ENCODE results near the gene ITPR2. TPM values are rescaled to one million over a fixed set of nuclear protein-coding genes. Genes with fewer than 3 reads are reported as not detected.

Gene ITPR2
- polyA plus RNA-seq, 1 of the 3 experiments (the other 2 are of a cell fraction): 2.3 TPM

DNA sequence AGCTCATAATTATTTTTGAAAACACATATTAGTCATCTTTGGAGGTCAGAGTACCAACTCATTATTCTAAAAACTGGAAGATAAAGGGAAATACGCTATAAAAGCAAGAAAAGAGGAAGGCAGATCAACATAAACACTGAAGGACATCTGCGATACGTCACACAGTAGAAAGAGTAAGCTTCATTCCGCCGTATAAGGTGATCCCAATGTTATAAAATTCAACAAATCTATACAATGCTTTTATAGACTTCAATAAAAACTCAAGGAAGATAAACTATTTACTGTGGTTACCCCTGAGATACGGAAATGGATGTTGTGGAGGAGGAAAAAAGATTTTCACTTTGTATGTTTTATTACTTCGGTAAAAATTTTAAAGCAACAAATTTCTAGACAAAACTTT, 92.6 kb downstream of the ITPR2 start:
- TF ChIP-seq TCF12 (IDR thresholded peaks at IDR 0.05) (no peak), ELF1 (IDR thresholded peaks at IDR 0.05) (no peak), NFIC (IDR thresholded peaks at IDR 0.05; ENCODE audit: borderline replicate concordance) (no peak), SMC3 (IDR thresholded peaks at IDR 0.05; ENCODE audit: low read depth, low read length) (no peak), MEF2A (IDR thresholded peaks at IDR 0.05; ENCODE audit: borderline replicate concordance, low read depth) (no peak), RXRA (IDR thresholded peaks at IDR 0.05; ENCODE audit: borderline replicate concordance, low read depth) (no peak), EP300 (IDR thresholded peaks at IDR 0.05; ENCODE audit: borderline replicate concordance in 1 of 2, low read depth in 1 of 2, low read length in 1 of 2) (no peak), TAF1 (IDR thresholded peaks at IDR 0.05; ENCODE audit: borderline replicate concordance, low read depth, low read length) (no peak), MXI1 (IDR thresholded peaks at IDR 0.05; ENCODE audit: low read depth, low read length) (no peak), JUND (IDR thresholded peaks at IDR 0.05) (no peak)
- Histone ChIP-seq H3K27ac (ENCODE audit: low read depth in 2 of 2, low read length in 1 of 2) (no peak overlapping the region), H3F3A (replicated peaks; ENCODE audit: insufficient read depth) (peaks cover 2% of the 10 kb centered on the region), H3K9me2 (no peaks in the 10 kb centered on the region), H4K20me1 (ENCODE audit: insufficient read depth) (no peaks in the 10 kb centered on the region), H3K9ac (no peak overlapping the region), H3K79me2 (ENCODE audit: insufficient read depth) (no peaks in the 10 kb centered on the region), H3K36me3 (replicated peaks in 1 of 2; ENCODE audit: control insufficient read depth in 1 of 2, insufficient read depth in 2 of 2, low read length in 1 of 2) (peaks cover 0 to 3% of the 10 kb centered on the region in 2 experiments), H3K4me2 (no peak overlapping the region), H3K4me1 (ENCODE audit: control insufficient read depth in 1 of 2, insufficient read depth in 2 of 2, low read depth in 1 of 2, low read length in 1 of 2) (peaks cover 11 to 12% of the 10 kb centered on the region in 2 experiments; a peak in 3 of 4 replicates), H2AFZ (ENCODE audit: low read depth) (no peak overlapping the region), H3K9me3 (peaks cover 9% of the 10 kb centered on the region), H3K27me3 (ENCODE audit: insufficient read depth) (no peaks in the 10 kb centered on the region), H3K4me3 (ENCODE audit: low read depth in 2 of 2, low read length in 1 of 2) (no peak overlapping the region)
- CTCF ChIA-PET: no interaction called here
- WGBS (ENCODE audit: low lambda C conversion rate): 93% methylated on average over 7 of the region's 7 CpGs
- POLR2A ChIA-PET: no interaction called here
- DNase-seq: no peak

DNA sequence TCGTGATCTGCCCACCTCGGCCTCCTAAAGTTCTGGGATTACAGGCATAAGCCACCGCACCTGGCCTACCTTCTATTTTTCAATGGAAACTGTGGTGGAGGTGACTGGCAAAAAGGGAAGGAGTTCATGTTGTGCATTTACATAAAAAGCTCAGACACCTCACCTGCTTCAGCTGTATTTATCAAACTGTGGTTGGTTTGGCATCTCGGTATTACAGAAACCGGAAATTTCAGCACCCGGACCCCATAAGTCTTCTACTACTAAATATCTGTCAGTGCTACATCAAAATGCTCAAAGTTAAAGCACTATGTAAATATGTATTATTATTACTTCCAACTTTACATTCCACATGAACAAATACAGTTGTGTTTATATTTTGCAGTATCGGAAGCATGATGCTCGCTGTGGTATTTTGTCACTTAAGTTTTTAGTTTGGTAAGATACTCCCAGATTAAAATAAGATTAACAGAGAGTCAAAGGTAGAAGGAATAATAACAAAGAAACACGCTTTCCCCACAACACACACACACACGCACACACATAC, 95.4 kb downstream of the ITPR2 start:
- H3K4me1 ChIP-seq (ENCODE audit: control insufficient read depth in 1 of 2, insufficient read depth in 2 of 2, low read depth in 1 of 2, low read length in 1 of 2): peaks cover 2 to 5% of the 10 kb centered on the region in 2 experiments; a peak in 1 of 4 replicates
- H3K27me3 ChIP-seq (ENCODE audit: insufficient read depth): no peaks in the 10 kb centered on the region
- 0 out of 2 replicates have a peak overlapping the region, but pooled peaks have one; percentile 19 for H3K4me2 ChIP-seq
- H3K27ac ChIP-seq (ENCODE audit: low read depth in 2 of 2, low read length in 1 of 2): no peak overlapping the region
- H3K4me3 ChIP-seq (ENCODE audit: low read depth in 2 of 2, low read length in 1 of 2): no peak overlapping the region
- no peak for TF ChIP-seq GATA2 (CRISPR knock-in tag; IDR thresholded peaks at IDR 0.05)
- no peak for TF ChIP-seq TAF1 (IDR thresholded peaks at IDR 0.05; ENCODE audit: borderline replicate concordance, low read depth, low read length)
- TF ChIP-seq EP300 (IDR thresholded peaks at IDR 0.05; ENCODE audit: borderline replicate concordance in 1 of 2, low read depth in 1 of 2, low read length in 1 of 2): no peak
- TF ChIP-seq YY1 (IDR thresholded peaks at IDR 0.05; ENCODE audit: low read depth): no peak
- no peak for TF ChIP-seq ELF1 (IDR thresholded peaks at IDR 0.05)
- TF ChIP-seq, protein P1, sequence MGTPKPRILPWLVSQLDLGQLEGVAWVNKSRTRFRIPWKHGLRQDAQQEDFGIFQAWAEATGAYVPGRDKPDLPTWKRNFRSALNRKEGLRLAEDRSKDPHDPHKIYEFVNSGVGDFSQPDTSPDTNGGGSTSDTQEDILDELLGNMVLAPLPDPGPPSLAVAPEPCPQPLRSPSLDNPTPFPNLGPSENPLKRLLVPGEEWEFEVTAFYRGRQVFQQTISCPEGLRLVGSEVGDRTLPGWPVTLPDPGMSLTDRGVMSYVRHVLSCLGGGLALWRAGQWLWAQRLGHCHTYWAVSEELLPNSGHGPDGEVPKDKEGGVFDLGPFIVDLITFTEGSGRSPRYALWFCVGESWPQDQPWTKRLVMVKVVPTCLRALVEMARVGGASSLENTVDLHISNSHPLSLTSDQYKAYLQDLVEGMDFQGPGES (IDR thresholded peaks at IDR 0.05; ENCODE audit: low read depth, low read length): no peak
- TF ChIP-seq JUND (IDR thresholded peaks at IDR 0.05): no peak
- no peak for TF ChIP-seq MEF2A (IDR thresholded peaks at IDR 0.05; ENCODE audit: borderline replicate concordance, low read depth)
- no peaks in the 10 kb centered on the region for H3K9me2 ChIP-seq
- POLR2A ChIA-PET: no interaction called here
- peaks cover 9% of the 10 kb centered on the region for H3K9me3 ChIP-seq
- no peak for DNase-seq
- no peaks in the 10 kb centered on the region for H4K20me1 ChIP-seq (ENCODE audit: insufficient read depth)
- CTCF ChIA-PET: interaction anchor here (0.9 kb wide), 1 partner anchor 12 kb away, joined by 3 read pairs; no protein-coding TSS in a partner anchor
- no peak overlapping the region for H2AFZ ChIP-seq (ENCODE audit: low read depth)
- H3K79me2 ChIP-seq (ENCODE audit: insufficient read depth): no peaks in the 10 kb centered on the region
- H3F3A ChIP-seq (replicated peaks; ENCODE audit: insufficient read depth): no peaks in the 10 kb centered on the region
- peaks cover 0 to 3% of the 10 kb centered on the region in 2 experiments for H3K36me3 ChIP-seq (replicated peaks in 1 of 2; ENCODE audit: control insufficient read depth in 1 of 2, insufficient read depth in 2 of 2, low read length in 1 of 2)
- no peak overlapping the region for H3K9ac ChIP-seq
- 92% methylated on average over 10 of the region's 10 CpGs for WGBS (ENCODE audit: low lambda C conversion rate)
